ENCODE results near the gene AMY1A.
"Not testable (repeated sequence)": the region's sequence is repeated elsewhere in the genome, so short reads cannot be mapped to it uniquely, and the experiment has no call there.

DNA sequence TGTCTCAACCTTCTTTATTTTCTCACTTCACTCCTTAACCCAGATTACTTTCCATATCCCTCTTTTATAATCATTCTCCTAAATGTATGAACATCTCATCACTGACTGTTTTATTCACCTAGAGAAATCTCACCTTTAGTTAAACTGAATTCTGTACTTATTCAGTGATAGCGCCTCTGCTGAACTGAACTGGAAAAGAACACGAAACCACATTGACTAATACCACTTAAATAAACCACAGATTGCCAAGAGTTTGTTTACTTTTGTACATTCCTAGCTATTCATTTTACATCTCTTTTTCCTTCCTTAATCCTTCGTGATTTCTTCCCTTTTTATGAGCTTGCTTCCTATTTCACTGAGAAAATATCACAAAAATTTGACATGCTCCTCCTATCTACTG, 52.1 kb downstream of the AMY1A start:
- TF ChIP-seq, protein P1, sequence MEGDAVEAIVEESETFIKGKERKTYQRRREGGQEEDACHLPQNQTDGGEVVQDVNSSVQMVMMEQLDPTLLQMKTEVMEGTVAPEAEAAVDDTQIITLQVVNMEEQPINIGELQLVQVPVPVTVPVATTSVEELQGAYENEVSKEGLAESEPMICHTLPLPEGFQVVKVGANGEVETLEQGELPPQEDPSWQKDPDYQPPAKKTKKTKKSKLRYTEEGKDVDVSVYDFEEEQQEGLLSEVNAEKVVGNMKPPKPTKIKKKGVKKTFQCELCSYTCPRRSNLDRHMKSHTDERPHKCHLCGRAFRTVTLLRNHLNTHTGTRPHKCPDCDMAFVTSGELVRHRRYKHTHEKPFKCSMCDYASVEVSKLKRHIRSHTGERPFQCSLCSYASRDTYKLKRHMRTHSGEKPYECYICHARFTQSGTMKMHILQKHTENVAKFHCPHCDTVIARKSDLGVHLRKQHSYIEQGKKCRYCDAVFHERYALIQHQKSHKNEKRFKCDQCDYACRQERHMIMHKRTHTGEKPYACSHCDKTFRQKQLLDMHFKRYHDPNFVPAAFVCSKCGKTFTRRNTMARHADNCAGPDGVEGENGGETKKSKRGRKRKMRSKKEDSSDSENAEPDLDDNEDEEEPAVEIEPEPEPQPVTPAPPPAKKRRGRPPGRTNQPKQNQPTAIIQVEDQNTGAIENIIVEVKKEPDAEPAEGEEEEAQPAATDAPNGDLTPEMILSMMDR (IDR thresholded peaks at IDR 0.05; ENCODE audit: low read depth, low read length) = not testable (repeated sequence)
- not testable (repeated sequence) for TF ChIP-seq POLR2A (IDR thresholded peaks at IDR 0.05; ENCODE audit: extremely low read depth, insufficient read length); MYC (IDR thresholded peaks at IDR 0.05; ENCODE audit: low read depth, low read length)
- TF ChIP-seq, protein P2, sequence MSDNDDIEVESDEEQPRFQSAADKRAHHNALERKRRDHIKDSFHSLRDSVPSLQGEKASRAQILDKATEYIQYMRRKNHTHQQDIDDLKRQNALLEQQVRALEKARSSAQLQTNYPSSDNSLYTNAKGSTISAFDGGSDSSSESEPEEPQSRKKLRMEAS (IDR thresholded peaks at IDR 0.05; ENCODE audit: low read depth, low read length) = not testable (repeated sequence)

All from NB4 (cell line).